GM06990 (cell line): Measurements from ENCODE around the gene PPP2R3B.
"Not testable (repeated sequence)": the region's sequence is repeated elsewhere in the genome, so short reads cannot be mapped to it uniquely, and the experiment has no call there.

Experiments
- DNase-seq: peaks from one replicate; pipeline ENCODE4 v3.0.0-alpha.2; 2011; ENCODE audit not compliant: insufficient read length; ENCODE audit errors: extremely low read depth
- H3K27me3 ChIP-seq: replicated peaks from 2 replicates; pipeline ENCODE4 v1.6.0; 2011; ENCODE audit warnings: low read length; ENCODE audit not compliant: control insufficient read depth, insufficient read depth
- H3K36me3 ChIP-seq: 2 replicates; pipeline ENCODE4 v1.5.1; 2011; ENCODE audit warnings: low read length; ENCODE audit not compliant: control insufficient read depth, insufficient read depth
- H3K4me3 ChIP-seq: replicated peaks from 2 replicates; pipeline ENCODE4 v1.5.1; 2011; ENCODE audit warnings: low read depth, mild to moderate bottlenecking, control low read depth, low read length
- TF ChIP-seq, protein P1 (sequence below): IDR thresholded peaks from 2 replicates; pipeline ENCODE4 v1.5.1; 2011; ENCODE audit warnings: low read length, control low read depth, mild to moderate bottlenecking, inconsistent platforms; ENCODE audit not compliant: insufficient read depth, poor library complexity, severe bottlenecking

Gene PPP2R3B

DNA sequence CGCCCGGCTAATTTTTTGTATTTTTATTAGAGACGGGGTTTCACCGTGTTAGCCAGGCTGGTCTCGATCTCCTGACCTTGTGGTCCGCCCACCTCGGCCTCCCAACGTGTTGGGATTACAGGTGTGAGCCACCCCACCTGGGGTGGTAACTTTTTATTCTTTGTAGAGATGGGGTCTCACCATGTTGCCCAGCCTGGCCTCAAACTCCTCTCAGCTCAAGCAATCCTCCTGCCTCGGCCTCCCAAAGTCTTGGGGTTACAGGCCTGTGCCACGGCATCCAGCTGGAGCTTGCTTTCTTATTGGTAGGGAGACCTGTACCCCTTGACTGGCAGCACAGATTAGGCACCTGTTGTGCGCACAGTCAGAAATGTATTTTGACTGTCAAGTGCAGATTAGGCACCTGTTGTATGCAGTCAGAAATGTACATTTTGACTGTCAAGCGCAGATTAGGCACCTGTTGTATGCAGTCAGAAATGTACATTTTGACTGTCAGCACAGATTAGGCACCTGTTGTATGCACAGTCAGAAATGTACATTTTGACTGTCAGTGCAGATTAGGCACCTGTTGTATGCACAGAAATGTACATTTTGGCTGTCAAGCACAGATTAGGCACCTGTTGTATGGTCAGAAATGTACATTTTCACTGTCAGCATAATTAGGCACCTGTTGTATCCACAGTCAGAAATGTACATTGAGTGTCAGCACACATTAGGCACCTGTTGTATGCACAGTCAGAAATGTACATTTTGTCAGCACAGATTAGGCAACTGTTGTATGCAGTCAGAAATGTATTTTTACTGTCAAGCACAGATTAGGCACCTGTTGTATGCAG is 80.7 kb downstream of the PPP2R3B start:
- H3K4me3 ChIP-seq, H3K27me3 ChIP-seq, DNase-seq: not testable (repeated sequence)
- peaks cover 24% of the 10 kb centered on the region for H3K36me3 ChIP-seq

DNA sequence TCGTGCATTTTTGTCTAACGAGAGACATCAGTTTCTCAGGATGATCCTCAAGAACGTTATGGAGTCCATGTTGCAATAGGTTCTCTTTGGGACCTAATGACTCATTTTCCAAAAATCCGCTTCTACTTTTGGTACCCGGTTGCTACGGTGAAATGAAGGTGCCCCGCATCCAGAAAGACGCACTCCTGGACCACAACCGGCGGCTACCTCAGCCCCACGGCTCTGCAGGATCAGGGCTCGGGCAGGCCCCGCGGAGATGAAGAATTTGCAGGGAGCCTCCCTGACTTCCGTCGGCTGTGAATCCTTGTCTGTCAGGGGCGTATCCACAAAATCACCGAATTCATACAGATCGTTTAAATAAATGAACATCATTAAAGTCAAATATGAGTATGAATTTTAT is 83.7 kb downstream of the PPP2R3B start:
- H3K4me3 ChIP-seq = no peak overlapping the region
- DNase-seq = no peak
- TF ChIP-seq, protein P1, sequence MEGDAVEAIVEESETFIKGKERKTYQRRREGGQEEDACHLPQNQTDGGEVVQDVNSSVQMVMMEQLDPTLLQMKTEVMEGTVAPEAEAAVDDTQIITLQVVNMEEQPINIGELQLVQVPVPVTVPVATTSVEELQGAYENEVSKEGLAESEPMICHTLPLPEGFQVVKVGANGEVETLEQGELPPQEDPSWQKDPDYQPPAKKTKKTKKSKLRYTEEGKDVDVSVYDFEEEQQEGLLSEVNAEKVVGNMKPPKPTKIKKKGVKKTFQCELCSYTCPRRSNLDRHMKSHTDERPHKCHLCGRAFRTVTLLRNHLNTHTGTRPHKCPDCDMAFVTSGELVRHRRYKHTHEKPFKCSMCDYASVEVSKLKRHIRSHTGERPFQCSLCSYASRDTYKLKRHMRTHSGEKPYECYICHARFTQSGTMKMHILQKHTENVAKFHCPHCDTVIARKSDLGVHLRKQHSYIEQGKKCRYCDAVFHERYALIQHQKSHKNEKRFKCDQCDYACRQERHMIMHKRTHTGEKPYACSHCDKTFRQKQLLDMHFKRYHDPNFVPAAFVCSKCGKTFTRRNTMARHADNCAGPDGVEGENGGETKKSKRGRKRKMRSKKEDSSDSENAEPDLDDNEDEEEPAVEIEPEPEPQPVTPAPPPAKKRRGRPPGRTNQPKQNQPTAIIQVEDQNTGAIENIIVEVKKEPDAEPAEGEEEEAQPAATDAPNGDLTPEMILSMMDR = no peak
- no peaks in the 10 kb centered on the region for H3K27me3 ChIP-seq
- peaks cover 15% of the 10 kb centered on the region for H3K36me3 ChIP-seq

DNA sequence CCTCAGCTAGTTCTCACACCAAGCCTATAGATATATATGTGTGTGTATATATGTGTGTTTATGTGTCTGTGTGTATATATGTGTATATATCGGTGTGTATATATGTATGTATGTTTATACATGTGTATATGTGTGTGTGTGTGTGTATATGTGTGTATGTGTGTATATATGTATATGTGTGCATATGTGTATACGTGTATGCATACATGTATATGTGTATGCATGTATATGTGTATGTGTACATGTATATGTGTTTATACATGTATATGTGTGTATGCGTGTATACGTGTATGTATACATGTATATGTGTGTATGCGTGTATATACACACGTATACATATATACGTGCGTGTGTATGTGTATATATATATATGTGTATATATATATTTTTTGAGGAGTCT is 86.4 kb downstream of the PPP2R3B start:
- no peak for DNase-seq
- TF ChIP-seq, protein P1 = no peak
- no peak overlapping the region for H3K4me3 ChIP-seq
- H3K36me3 ChIP-seq = peaks cover 4% of the 10 kb centered on the region
- H3K27me3 ChIP-seq = no peaks in the 10 kb centered on the region

DNA sequence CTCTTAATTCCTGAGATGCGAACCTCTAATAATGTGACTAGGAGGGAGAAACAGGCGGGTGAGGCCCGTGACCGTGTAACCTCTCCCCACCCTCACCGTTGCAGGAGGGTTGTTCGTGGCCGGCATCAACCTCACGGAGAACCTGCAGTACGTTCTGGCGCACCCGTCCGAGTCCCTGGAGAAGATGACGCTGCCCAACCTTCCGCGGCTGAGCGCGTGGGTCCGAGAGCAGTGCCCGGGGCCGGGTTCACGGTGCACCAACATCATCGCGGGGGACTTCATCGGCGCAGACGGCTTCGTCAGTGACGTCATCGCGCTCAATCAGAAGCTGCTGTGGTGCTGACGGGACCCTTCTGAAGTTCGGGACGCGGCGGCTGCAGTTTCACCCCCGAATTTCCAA is 87.7 kb downstream of the PPP2R3B start:
- H3K27me3 ChIP-seq = no peaks in the 10 kb centered on the region
- TF ChIP-seq, protein P1 = no peak
- H3K36me3 ChIP-seq = peaks cover 2% of the 10 kb centered on the region
- H3K4me3 ChIP-seq = no peak overlapping the region
- no peak for DNase-seq

DNA sequence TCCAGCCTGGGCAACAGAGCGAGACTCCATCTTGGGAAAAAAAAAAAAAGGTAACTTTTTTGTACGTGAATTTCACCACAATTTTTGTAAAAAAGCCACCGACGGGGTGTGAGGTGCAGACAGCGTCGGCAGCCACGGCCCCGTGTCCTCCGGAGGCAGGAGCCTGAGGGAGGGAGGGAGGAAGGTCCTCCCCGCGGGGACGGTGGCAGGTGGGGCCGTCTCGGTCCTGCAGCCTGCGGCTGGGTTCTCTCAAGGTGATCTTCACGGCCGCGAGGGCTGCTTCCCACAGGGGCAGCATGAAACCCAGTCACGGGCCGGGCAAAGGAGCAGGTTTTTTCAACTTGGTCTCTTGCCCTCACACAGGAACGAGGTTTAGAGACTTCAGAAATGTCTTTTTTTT is 91.6 kb downstream of the PPP2R3B start:
- TF ChIP-seq, protein P1 = no peak
- no peaks in the 10 kb centered on the region for H3K27me3 ChIP-seq
- H3K4me3 ChIP-seq = no peak overlapping the region
- peaks cover 8% of the 10 kb centered on the region for H3K36me3 ChIP-seq
- no peak for DNase-seq

DNA sequence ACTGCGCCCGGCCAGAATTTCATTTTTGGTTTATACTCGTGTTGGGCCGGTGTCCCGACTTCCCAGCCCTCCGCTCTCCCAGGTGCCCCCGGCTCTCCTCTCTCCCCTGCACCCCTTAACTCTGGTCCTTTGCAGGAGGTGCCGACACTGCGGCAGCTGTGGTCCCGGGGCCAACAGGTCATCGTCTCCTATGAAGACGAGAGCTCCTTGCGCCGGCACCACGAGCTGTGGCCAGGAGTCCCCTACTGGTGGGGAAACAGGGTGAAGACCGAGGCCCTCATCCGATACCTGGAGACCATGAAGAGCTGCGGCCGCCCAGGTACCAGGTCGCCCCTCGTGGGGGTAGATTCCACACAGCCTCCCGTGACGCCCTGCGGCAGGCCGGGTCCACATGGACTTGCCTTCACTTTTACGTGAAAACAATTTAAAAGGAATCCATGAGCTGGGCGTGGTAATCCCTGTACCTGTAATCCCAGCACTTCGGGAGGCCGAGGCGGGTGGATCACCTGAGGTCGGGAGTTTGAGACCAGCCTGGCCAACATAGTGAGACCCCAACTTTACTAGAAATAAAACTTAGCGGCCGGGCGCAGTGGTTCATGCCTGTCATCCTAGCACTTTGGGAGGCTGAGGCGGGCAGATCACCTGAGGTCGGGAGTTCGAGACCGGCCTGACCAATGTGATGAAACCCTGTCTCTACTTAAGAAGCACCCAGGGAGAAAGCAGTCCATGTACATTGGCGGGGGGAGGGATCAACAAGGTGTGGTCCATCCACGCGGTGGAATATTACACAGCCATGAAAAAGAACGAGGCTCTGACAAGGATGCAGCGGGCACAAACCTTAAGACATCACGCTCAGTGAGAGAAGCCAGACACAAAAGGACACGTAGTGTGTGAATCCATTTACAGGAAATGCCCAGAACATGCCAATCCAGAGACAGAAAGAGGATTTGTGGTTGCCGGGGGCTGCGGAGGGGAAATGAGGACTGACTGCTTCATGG is 93.5 kb downstream of the PPP2R3B start:
- Histone ChIP-seq H3K27me3 (no peaks in the 10 kb centered on the region), H3K4me3 (no peak overlapping the region), H3K36me3 (peaks cover 14% of the 10 kb centered on the region)
- DNase-seq = no peak
- TF ChIP-seq, protein P1 = no peak
